Activated CD4-positive, alpha-beta T cell treated with anti-CD3 and anti-CD28 coated beads, Interleukin-2, amount 50 U/mL, for 4 hours (primary cell): ENCODE data around the gene PNPLA2.

Experiments
- DNase-seq, 2 experiments: peaks; one replicate each; pipeline ENCODE4 v3.0.0-alpha.2; 2020

PNPLA2 gene

GRCh38 chr11:819943-820649 is 1.4 kb downstream of the PNPLA2 start:
- peak; percentile 91 to 93 for DNase-seq

- no peak for DNase-seq
These were observed 2.2 kb downstream of the PNPLA2 start for GRCh38 chr11:820655-821511.

- DNase-seq: no peak
These were observed 3.0 kb downstream of the PNPLA2 start for GRCh38 chr11:821512-822371.

- no peak for DNase-seq
These were observed 5.0 kb downstream of the PNPLA2 start for GRCh38 chr11:823441-824291.

- no peak for DNase-seq
These were observed 5.7 kb downstream of the PNPLA2 start for GRCh38 chr11:824292-824880.

GRCh38 chr11:824942-825341 is 6.2 kb downstream of the PNPLA2 start:
- no peak for DNase-seq

GRCh38 chr11:825366-826226 is 6.9 kb downstream of the PNPLA2 start:
- DNase-seq: no peak

GRCh38 chr11:826227-826621 is 7.5 kb downstream of the PNPLA2 start:
- DNase-seq: no peak

- DNase-seq: no peak
These were observed 8.1 kb downstream of the PNPLA2 start for GRCh38 chr11:826836-827145.

- no peak for DNase-seq
These were observed 8.6 kb downstream of the PNPLA2 start for GRCh38 chr11:827146-827896.

GRCh38 chr11:827897-828192 is 9.1 kb downstream of the PNPLA2 start, which contains the start of gene CRACR2B:
Gene CRACR2B, plus strand, starts transcription at chr11:827919. Its CDS starts 689 bp downstream, at chr11:828608.
- no peak for DNase-seq

- DNase-seq: no peak
These were observed 9.9 kb downstream of the PNPLA2 start for GRCh38 chr11:828506-829175.

- no peak for DNase-seq
These were observed 10.6 kb downstream of the PNPLA2 start for GRCh38 chr11:829176-829846.

- DNase-seq: no peak
These were observed 11.2 kb downstream of the PNPLA2 start for GRCh38 chr11:829847-830294.

GRCh38 chr11:830295-831117 is 11.8 kb downstream of the PNPLA2 start:
- no peak for DNase-seq

GRCh38 chr11:831118-831864 is 12.6 kb downstream of the PNPLA2 start:
- no peak for DNase-seq

- no peak for DNase-seq
These were observed 13.3 kb downstream of the PNPLA2 start for GRCh38 chr11:831961-832528.
